ENCODE data around the gene DAGLB.
"Not testable (repeated sequence)": the region's sequence is repeated elsewhere in the genome, so short reads cannot be mapped to it uniquely, and the experiment has no call there.

DNA sequence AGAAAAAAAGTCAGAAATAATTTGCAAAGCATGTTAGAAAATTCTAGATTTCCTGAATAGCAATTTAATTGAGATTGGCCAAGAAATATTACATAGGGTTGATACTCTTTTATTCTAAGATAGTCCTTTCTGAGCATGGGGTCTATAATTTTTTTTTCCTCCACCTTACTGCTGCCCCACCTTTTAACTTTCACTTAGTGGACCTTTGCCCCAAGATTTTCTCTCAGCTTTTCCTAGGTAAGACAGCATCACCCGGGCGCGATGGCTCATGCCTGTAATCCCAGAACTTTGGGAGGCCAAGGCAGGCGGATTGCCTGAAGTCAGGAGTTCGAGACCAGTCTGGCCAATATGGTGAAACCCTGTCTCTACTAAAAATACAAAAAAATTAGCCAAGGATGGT is 69.2 kb downstream of the DAGLB start:
- TF ChIP-seq, protein P1, sequence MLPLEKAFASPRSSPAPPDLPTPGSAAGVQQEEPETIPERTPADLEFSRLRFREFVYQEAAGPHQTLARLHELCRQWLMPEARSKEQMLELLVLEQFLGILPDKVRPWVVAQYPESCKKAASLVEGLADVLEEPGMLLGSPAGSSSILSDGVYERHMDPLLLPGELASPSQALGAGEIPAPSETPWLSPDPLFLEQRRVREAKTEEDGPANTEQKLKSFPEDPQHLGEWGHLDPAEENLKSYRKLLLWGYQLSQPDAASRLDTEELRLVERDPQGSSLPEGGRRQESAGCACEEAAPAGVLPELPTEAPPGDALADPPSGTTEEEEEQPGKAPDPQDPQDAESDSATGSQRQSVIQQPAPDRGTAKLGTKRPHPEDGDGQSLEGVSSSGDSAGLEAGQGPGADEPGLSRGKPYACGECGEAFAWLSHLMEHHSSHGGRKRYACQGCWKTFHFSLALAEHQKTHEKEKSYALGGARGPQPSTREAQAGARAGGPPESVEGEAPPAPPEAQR (CRISPR knock-in tag; IDR thresholded peaks at IDR 0.05), result not testable (repeated sequence)
- TF ChIP-seq, protein P2, sequence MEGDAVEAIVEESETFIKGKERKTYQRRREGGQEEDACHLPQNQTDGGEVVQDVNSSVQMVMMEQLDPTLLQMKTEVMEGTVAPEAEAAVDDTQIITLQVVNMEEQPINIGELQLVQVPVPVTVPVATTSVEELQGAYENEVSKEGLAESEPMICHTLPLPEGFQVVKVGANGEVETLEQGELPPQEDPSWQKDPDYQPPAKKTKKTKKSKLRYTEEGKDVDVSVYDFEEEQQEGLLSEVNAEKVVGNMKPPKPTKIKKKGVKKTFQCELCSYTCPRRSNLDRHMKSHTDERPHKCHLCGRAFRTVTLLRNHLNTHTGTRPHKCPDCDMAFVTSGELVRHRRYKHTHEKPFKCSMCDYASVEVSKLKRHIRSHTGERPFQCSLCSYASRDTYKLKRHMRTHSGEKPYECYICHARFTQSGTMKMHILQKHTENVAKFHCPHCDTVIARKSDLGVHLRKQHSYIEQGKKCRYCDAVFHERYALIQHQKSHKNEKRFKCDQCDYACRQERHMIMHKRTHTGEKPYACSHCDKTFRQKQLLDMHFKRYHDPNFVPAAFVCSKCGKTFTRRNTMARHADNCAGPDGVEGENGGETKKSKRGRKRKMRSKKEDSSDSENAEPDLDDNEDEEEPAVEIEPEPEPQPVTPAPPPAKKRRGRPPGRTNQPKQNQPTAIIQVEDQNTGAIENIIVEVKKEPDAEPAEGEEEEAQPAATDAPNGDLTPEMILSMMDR (IDR thresholded peaks at IDR 0.05), result not testable (repeated sequence)
